AG04449 (cell line): ENCODE data around the gene P3H2.

Source experiments
- CTCF ChIA-PET: fragments of 350-600 bp; formaldehyde crosslinking; extraction: SDS; loops from one replicate; lab custom pipeline; 2021; ENCODE audit warnings: antibody characterized with exemption; lab: Yijun Ruan, JAX
- POLR2A ChIA-PET: fragments of 400-600, 350-600 bp; formaldehyde crosslinking; extraction: SDS; loops from one replicate; lab custom pipeline; 2020; ENCODE audit warnings: antibody characterized with exemption, inconsistent platforms; lab: Yijun Ruan, JAX
- DNase-seq: peaks from one replicate; pipeline ENCODE4 v3.0.0-alpha.2; 2010; ENCODE audit warnings: low read depth, low spot score
- H3K4me3 ChIP-seq: 2 replicates; pipeline ENCODE4 v1.5.1; 2011; ENCODE audit warnings: low read depth, mild to moderate bottlenecking, control low read depth, low read length
- TF ChIP-seq, protein P1 (sequence below): IDR thresholded peaks from one replicate; pipeline ENCODE4 v1.5.1; 2011; ENCODE audit warnings: mild to moderate bottlenecking, moderate library complexity, low read length, control low read depth, inconsistent platforms; ENCODE audit not compliant: insufficient read depth; ENCODE audit errors: missing control alignments

Gene P3H2

DNA sequence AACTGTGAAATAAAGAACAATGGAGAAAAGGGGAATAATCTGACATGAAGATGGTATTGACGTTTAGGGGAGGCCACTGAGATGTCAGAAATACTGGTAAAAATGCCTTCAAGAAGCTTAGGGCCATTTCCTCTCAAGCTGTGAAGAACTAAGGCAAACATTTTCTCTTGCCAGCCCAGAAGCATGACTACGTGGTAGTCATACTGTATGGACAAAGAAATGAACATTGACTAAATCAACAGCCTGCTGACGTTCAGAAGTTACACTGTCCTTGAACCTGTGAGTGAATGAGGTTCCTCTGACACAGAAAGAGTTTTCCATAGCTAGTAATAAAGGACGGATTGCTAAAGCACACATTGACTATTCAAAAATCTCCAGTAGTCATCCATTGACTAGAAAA is 121.0 kb downstream of the P3H2 start:
- DNase-seq = no peak
- H3K4me3 ChIP-seq = no peak overlapping the region
- ChIA-PET POLR2A (no interaction called here), CTCF (interaction anchor here (0.6 to 3.4 kb wide), 9 partner anchors 9 to 424 kb away, joined by 3 to 15 read pairs (median 4); no protein-coding TSS in a partner anchor)
- TF ChIP-seq, protein P1, sequence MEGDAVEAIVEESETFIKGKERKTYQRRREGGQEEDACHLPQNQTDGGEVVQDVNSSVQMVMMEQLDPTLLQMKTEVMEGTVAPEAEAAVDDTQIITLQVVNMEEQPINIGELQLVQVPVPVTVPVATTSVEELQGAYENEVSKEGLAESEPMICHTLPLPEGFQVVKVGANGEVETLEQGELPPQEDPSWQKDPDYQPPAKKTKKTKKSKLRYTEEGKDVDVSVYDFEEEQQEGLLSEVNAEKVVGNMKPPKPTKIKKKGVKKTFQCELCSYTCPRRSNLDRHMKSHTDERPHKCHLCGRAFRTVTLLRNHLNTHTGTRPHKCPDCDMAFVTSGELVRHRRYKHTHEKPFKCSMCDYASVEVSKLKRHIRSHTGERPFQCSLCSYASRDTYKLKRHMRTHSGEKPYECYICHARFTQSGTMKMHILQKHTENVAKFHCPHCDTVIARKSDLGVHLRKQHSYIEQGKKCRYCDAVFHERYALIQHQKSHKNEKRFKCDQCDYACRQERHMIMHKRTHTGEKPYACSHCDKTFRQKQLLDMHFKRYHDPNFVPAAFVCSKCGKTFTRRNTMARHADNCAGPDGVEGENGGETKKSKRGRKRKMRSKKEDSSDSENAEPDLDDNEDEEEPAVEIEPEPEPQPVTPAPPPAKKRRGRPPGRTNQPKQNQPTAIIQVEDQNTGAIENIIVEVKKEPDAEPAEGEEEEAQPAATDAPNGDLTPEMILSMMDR = no peak

DNA sequence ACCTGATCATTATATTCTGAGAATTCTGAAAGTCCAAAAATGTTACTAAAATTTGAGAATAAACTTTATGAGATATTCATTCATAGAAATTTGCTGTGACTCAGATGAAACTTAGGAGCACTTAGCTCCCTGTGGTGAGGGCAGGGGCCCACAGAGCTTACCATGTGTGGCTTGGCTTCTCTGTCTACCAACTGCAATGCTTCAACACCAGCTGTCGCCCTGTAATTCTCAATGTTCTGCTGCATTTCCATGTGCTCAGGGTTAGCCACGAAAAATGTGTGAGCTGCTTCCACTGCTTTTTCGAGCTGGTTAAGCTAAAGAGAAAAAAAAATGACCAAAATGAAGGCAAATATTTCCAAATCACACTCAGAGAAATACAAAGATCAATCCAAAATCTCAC is 125.6 kb downstream of the P3H2 start:
- TF ChIP-seq, protein P1 = no peak

GRCh38 chr3:189990826-189991225 is 129.9 kb downstream of the P3H2 start:
- TF ChIP-seq, protein P1 = no peak
- POLR2A ChIA-PET = no interaction called here
- no peak for DNase-seq
- CTCF ChIA-PET = interaction anchor here (1.0 kb wide), 1 partner anchor 8 kb away, joined by 4 read pairs; no protein-coding TSS in a partner anchor
- H3K4me3 ChIP-seq = no peak overlapping the region

More for the DNA sequence above, 125.6 kb downstream of the P3H2 start:
- H3K4me3 ChIP-seq = no peak overlapping the region
- DNase-seq = no peak
- ChIA-PET CTCF (interaction anchor here (1.8 kb wide), 1 partner anchor 28 kb away, joined by 6 read pairs; no protein-coding TSS in a partner anchor), POLR2A (no interaction called here)

- CTCF ChIA-PET = interaction anchor here (0.6 kb wide), 1 partner anchor 10 kb away, joined by 3 read pairs; no protein-coding TSS in a partner anchor
- POLR2A ChIA-PET = no interaction called here
- H3K4me3 ChIP-seq = no peak overlapping the region
- DNase-seq = no peak
- TF ChIP-seq, protein P1 = no peak
Observed at GRCh38 chr3:189988854-189989253, 131.8 kb downstream of the P3H2 start.

DNA sequence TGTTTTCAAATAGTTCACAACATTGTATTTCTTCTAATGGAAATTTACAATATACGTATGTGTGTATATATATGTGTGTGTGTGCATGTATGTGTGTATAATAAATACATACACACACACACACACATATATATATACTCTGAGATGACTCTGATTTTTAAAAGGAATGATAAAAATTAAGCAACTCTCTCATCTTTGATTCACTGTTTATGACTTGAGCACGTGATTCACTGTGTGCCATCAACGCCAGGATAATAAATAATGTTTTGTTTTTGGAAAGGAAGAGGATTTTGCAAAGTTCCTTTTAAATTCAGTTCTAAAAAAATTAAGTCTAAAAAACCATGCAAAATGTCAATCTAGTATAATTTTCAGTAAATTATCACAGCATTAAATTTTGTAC is 132.4 kb downstream of the P3H2 start:
- TF ChIP-seq, protein P1 = no peak
- no peak overlapping the region for H3K4me3 ChIP-seq
- DNase-seq = no peak
- ChIA-PET POLR2A (no interaction called here), CTCF (no interaction called here)

GRCh38 chr3:189985948-189986347 is 134.7 kb downstream of the P3H2 start:
- TF ChIP-seq, protein P1 = no peak
- ChIA-PET POLR2A (no interaction called here), CTCF (interaction anchor here (0.7 to 1.2 kb wide), 2 partner anchors 18 to 216 kb away, joined by 3 read pairs; no protein-coding TSS in a partner anchor)
- DNase-seq = no peak
- H3K4me3 ChIP-seq = no peak overlapping the region
